IPS-18a (cell line): Measurements from ENCODE around the gene SUN1.

ENCODE experiments used
- H3K27ac ChIP-seq: one replicate; pipeline ENCODE4 v1.5.1; 2013; ENCODE audit warnings: low read length
- H3K27me3 ChIP-seq: one replicate; pipeline ENCODE4 v1.6.1; 2013; ENCODE audit warnings: mild to moderate bottlenecking, low read length; ENCODE audit not compliant: control insufficient read depth, insufficient read depth
- H3K36me3 ChIP-seq: one replicate; pipeline ENCODE4 v1.6.1; 2013; ENCODE audit warnings: low read depth, low read length; ENCODE audit not compliant: control insufficient read depth
- H3K4me1 ChIP-seq: one replicate; pipeline ENCODE4 v1.6.1; 2013; ENCODE audit warnings: low read depth, low read length; ENCODE audit not compliant: control insufficient read depth
- H3K4me3 ChIP-seq: one replicate; pipeline ENCODE4 v1.5.1; 2013; ENCODE audit warnings: low read length
- H3K9ac ChIP-seq: one replicate; pipeline ENCODE4 v1.6.1; 2013; ENCODE audit warnings: mild to moderate bottlenecking, low read length, moderate library complexity
- H3K9me3 ChIP-seq: one replicate; pipeline ENCODE4 v1.6.1; 2013; ENCODE audit warnings: low read depth, low read length; ENCODE audit not compliant: control insufficient read depth

The SUN1 gene

DNA sequence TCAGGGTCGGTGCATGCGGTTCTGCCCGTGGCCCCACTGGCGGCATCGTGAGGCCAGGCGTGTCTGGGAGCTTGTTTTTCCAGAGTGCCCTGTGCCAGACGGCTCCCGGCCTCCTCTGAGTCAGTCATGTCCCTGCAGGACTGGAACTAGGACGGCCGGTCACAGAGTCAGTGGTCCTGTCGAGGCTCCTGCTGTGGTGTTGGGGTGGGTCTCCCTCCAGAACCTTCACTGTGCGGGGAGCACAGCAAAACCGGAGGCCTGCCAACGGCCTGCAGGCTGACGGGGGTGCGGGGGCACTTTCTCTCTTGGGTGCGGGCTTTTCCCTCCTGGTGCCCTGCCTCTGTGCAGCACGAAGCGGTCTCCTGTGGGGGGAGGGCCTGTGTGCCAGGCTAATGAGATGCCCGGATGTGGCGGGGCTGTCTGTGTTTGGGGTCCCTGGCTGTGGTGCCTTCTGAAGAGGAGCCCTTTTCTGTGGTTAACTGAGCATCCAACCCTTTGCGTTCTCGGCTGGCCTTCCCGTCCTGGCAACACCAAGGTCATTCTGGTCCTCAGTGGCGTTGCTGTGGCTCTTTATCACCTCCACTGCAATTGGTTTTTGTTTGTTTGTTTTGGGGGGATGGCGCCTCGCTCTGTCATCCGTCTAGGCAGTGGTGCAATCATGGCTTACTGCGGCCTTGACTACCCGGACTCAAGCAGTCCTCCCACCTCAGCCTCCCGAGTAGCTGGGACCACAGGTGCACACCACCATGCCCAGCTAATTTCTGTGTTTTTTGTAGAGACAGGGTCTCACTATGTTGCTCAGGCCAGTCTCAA, 52.1 kb downstream of the SUN1 start:
- no peaks in the 10 kb centered on the region for H3K27me3 ChIP-seq
- H3K4me1 ChIP-seq = no peaks in the 10 kb centered on the region
- H3K9me3 ChIP-seq = no peaks in the 10 kb centered on the region
- H3K4me3 ChIP-seq = no peak overlapping the region
- no peak overlapping the region for H3K27ac ChIP-seq
- H3K9ac ChIP-seq = no peak overlapping the region
- peaks cover 20% of the 10 kb centered on the region for H3K36me3 ChIP-seq

GRCh38 chr7:885261-885892, 53.1 kb downstream of the SUN1 start:
- H3K4me3 ChIP-seq = no peak overlapping the region
- no peaks in the 10 kb centered on the region for H3K27me3 ChIP-seq
- H3K27ac ChIP-seq = no peak overlapping the region
- no peaks in the 10 kb centered on the region for H3K4me1 ChIP-seq
- peaks cover 19% of the 10 kb centered on the region for H3K36me3 ChIP-seq
- H3K9ac ChIP-seq = no peak overlapping the region
- no peaks in the 10 kb centered on the region for H3K9me3 ChIP-seq

DNA sequence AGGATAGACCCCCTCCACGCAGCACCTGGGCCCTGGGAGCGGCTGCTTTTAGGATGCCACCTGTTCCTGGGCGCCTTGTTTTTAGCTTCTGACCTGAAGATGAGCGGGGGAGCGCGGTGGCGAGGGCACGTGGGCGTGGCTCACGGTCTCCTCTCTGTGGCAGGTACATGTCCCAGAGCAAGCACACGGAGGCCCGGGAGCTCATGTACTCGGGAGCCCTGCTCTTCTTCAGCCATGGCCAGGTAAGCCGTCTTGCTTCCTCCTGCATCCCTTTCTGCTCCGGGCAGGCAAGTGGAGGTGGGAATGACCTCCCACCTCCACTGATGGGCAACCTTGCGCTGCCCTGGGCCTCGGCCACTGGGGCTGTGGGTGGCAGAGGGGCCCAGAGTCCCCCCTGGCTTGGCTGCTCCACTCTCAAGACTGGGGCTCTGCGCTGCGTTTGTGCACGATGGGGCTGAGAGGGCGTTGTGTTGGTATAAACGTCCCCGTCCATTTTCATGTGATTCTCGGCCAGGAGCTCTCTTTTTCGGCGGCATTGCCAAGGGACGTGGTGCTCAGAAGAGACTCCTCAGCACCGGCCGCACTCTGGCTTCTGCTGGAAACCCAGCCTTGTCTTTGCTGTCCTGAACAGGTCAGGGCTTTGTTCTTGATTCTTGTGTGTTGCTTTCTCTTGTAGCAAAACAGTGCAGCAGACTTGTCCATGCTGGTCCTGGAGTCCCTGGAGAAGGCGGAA, 53.8 kb downstream of the SUN1 start:
- H3K4me1 ChIP-seq = no peaks in the 10 kb centered on the region
- no peak overlapping the region for H3K4me3 ChIP-seq
- peaks cover 26% of the 10 kb centered on the region for H3K36me3 ChIP-seq
- H3K9me3 ChIP-seq = no peaks in the 10 kb centered on the region
- no peaks in the 10 kb centered on the region for H3K27me3 ChIP-seq
- H3K9ac ChIP-seq = no peak overlapping the region
- H3K27ac ChIP-seq = no peak overlapping the region

DNA sequence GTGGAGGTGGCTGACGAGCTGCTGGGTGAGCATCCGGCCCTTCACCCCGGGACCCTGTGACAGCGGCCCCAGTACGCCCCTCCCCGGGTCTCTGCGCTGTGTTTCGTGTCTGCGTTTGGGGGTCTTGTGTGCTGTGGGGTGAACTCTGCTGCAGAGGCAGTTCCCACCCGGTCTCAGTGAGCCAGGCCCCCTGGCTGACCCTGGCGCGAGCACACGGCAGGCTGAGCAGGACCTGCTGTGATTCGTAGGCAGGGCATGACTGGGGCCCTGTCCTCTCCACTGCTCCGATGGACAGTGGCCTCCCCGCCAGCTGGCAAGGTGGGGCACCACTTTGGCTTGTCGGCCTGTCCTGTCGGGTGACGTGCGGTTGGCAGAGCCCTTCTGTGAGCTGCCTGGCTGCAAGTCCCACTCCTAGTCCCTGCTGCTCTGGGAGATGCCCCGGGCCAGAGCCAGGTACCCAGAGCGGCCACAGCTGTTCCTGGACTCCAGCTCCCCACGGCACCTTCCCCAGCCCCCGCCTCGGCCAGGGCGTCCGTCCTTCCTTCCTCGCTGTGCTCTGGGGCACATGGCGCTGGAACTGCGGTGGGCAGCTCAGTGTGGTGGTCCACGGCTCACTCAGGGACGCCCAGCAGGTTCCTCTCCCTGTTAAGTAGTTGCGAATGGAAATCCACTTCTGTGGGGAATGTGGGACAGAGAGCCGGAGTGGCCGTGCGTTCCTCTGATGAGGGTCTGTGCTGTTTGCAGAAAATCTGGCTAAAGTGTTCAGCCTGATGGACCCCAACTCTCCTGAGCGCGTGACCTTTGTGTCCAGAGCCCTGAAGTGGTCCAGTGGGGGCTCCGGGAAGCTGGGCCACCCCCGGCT, 54.6 kb downstream of the SUN1 start:
- Histone ChIP-seq H3K4me1 (no peaks in the 10 kb centered on the region), H3K4me3 (no peak overlapping the region), H3K36me3 (peaks cover 34% of the 10 kb centered on the region), H3K9ac (no peak overlapping the region), H3K27me3 (no peaks in the 10 kb centered on the region), H3K27ac (no peak overlapping the region), H3K9me3 (no peaks in the 10 kb centered on the region)

DNA sequence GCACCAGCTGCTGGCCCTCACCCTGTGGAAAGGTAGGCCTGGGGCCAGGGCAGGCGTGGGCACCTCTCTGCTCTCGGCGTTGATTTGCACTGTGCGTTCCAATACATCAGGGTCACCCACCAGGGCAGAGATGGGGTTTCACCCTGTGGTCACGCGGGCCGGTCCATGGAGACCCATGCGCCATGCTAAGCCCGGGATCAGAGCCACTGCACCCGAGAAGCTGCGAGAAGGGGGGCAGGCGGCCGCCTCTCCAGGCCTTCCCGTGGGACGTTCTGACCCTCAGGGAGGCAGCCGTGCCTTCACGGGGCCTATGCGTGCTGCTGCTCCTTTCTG, 55.2 kb downstream of the SUN1 start:
- Histone ChIP-seq H3K36me3 (peaks cover 39% of the 10 kb centered on the region), H3K27ac (no peak overlapping the region), H3K4me1 (no peaks in the 10 kb centered on the region), H3K9me3 (no peaks in the 10 kb centered on the region), H3K27me3 (no peaks in the 10 kb centered on the region), H3K9ac (no peak overlapping the region), H3K4me3 (no peak overlapping the region)

DNA sequence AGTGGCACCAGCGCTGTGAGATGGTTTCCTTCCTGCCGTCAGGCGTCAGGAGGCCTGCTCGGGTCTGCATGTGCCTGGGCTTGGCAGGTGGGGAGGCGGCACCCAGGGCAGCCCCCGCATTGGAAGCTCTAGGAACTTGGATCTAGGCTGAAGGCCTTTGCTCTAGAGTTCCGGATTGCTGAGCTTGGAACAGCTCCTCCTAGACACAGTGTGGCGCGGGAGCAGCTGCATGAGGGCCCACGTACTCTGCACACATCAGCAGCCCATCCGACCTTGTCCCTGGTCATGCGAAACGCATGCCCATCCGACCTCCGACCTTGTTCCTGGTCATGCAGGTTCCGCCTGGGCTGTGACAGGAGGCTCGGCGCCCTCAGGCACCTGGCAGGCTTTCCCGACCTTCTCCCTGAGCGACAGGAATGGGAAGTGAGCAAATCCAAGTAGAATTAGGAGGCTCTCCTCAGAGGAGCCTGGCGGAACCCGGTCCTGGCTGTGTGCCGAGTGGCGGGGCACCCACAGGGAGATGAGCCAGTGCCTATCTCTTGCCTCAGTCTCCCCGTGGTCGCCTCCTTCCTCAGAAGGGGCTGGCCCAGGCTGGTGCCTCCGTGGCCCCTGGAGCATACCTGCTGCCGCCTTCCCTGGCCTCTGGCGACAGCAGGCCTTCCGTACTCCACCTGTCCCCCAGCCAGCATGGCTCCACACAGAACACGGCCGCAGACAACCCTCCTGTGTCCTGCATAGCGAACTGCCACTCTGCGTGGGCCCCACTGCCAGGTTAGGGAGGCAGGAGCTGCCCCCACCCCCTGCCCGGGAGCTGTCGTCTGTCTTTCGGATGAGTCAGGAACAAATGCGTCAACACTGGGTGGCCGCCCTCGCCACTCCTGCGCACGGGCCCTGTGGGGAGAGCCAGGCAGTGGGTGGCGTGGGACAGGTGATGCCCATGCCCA, 56.1 kb downstream of the SUN1 start:
- Histone ChIP-seq H3K36me3 (peaks cover 45% of the 10 kb centered on the region), H3K27ac (no peak overlapping the region), H3K27me3 (no peaks in the 10 kb centered on the region)

GRCh38 chr7:889025-889390, 56.7 kb downstream of the SUN1 start:
- Histone ChIP-seq H3K36me3 (peaks cover 50% of the 10 kb centered on the region), H3K9me3 (no peaks in the 10 kb centered on the region), H3K27ac (no peak overlapping the region), H3K4me3 (peak overlapping the region; percentile 46), H3K4me1 (no peaks in the 10 kb centered on the region), H3K27me3 (no peaks in the 10 kb centered on the region), H3K9ac (no peak overlapping the region)

More for the DNA sequence above, 56.1 kb downstream of the SUN1 start:
- no peak overlapping the region for H3K4me3 ChIP-seq
- H3K9me3 ChIP-seq = no peaks in the 10 kb centered on the region
- no peaks in the 10 kb centered on the region for H3K4me1 ChIP-seq
- H3K9ac ChIP-seq = no peak overlapping the region

GRCh38 chr7:889391-889790, 57.1 kb downstream of the SUN1 start:
- peak overlapping the region; percentile 46 for H3K4me3 ChIP-seq
- no peak overlapping the region for H3K9ac ChIP-seq
- no peaks in the 10 kb centered on the region for H3K4me1 ChIP-seq
- peaks cover 51% of the 10 kb centered on the region for H3K36me3 ChIP-seq
- H3K27ac ChIP-seq = no peak overlapping the region
- H3K27me3 ChIP-seq = no peaks in the 10 kb centered on the region
- no peaks in the 10 kb centered on the region for H3K9me3 ChIP-seq

DNA sequence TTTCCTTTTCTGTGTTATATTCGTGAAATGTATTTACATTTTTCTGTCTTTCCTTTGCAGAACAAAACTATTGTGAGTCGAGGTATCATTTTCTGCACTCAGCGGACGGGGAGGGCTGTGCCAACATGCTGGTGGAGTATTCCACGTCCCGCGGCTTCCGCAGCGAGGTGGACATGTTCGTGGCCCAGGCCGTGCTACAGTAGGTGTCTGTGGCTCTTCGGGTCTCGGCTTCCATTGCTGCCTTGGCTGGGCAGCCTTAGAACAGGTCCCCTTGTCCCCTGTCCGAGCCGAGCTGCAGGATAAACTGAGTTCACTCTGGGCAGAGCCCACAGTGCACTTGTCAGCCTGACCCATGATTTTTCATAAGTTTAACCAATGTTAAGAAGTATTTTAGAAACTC, 58.6 kb downstream of the SUN1 start:
- no peak overlapping the region for H3K4me3 ChIP-seq
- H3K9ac ChIP-seq = no peak overlapping the region
- no peaks in the 10 kb centered on the region for H3K27me3 ChIP-seq
- H3K27ac ChIP-seq = no peak overlapping the region
- peaks cover 63% of the 10 kb centered on the region for H3K36me3 ChIP-seq
- H3K4me1 ChIP-seq = no peaks in the 10 kb centered on the region
- no peaks in the 10 kb centered on the region for H3K9me3 ChIP-seq

- Histone ChIP-seq H3K27me3 (no peaks in the 10 kb centered on the region), H3K9ac (no peak overlapping the region), H3K27ac (no peak overlapping the region), H3K4me3 (no peak overlapping the region), H3K4me1 (no peaks in the 10 kb centered on the region), H3K9me3 (no peaks in the 10 kb centered on the region), H3K36me3 (peaks cover 67% of the 10 kb centered on the region)
Measured at GRCh38 chr7:891291-891690, 59.0 kb downstream of the SUN1 start.
